Endothelial cell (in vitro differentiated cells): ENCODE results near the gene PPIE. TPM values are rescaled to one million over a fixed set of nuclear protein-coding genes. Genes with fewer than 3 reads are reported as not detected.
"Not testable (repeated sequence)": the region's sequence is repeated elsewhere in the genome, so short reads cannot be mapped to it uniquely, and the experiment has no call there.

ENCODE experiments used
- DNase-seq: peaks from one replicate; pipeline ENCODE4 v3.0.0; 2021; ENCODE audit warnings: low spot score
- H3K27ac Mint-ChIP-seq: one replicate; pipeline ENCODE4 v1.8.0; 2021; ENCODE audit warnings: mixed read lengths, inconsistent platforms; ENCODE audit not compliant: unreplicated experiment
- H3K27me3 Mint-ChIP-seq: one replicate; pipeline ENCODE4 v1.8.0; 2021; ENCODE audit warnings: mild to moderate bottlenecking, moderate library complexity, mixed read lengths, inconsistent platforms; ENCODE audit not compliant: unreplicated experiment
- H3K36me3 Mint-ChIP-seq: one replicate; pipeline ENCODE4 v1.8.0; 2021; ENCODE audit warnings: mild to moderate bottlenecking, low read depth, mixed read lengths, inconsistent platforms; ENCODE audit not compliant: unreplicated experiment
- H3K4me1 Mint-ChIP-seq: one replicate; pipeline ENCODE4 v1.8.0; 2021; ENCODE audit warnings: mild to moderate bottlenecking, mixed read lengths, inconsistent platforms; ENCODE audit not compliant: unreplicated experiment
- H3K4me3 Mint-ChIP-seq: one replicate; pipeline ENCODE4 v1.8.0; 2021; ENCODE audit warnings: mild to moderate bottlenecking, mixed read lengths, inconsistent platforms; ENCODE audit not compliant: unreplicated experiment
- H3K9me3 Mint-ChIP-seq: one replicate; pipeline ENCODE4 v1.8.0; 2021; ENCODE audit warnings: mixed read lengths, inconsistent platforms; ENCODE audit not compliant: unreplicated experiment
- total RNA-seq: library from RNA; stranded (reverse); fragmentation: NEBNext Ultra II Directional; extraction: Animal tissue kit (Norgen Biotek cat#: 25700); gene quantifications from one replicate; pipeline ENCODE4 v1.2.1, GENCODE V29; 2021; ENCODE audit not compliant: unreplicated experiment
- TF ChIP-seq, protein P1 (sequence below): fragments of 200-600 bp; sonication (generic); IDR thresholded peaks from one replicate; pipeline ENCODE4 v1.5.0; 2021; ENCODE audit warnings: antibody characterized with exemption; ENCODE audit not compliant: unreplicated experiment

PPIE gene
- total RNA-seq, 1 donor from 2014 or later, result 38.1 TPM

DNA sequence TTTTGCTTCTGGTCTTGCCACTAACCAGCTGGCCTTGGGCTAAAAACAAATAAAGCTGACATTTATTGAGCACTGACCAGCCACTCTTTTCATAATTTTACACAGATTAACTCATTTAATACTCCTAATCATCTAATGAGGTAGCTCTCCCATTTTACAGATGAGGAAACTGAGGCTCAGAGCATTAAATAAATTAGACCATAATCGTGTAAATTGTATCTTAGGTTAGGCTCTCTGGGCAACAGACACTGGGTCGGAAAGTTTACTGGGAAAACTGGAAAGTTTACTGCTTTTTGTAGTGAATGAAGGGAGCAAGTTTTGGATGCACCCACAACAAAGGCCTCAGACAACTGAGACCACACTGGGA, 42.6 kb downstream of the PPIE start:
- TF ChIP-seq, protein P1, sequence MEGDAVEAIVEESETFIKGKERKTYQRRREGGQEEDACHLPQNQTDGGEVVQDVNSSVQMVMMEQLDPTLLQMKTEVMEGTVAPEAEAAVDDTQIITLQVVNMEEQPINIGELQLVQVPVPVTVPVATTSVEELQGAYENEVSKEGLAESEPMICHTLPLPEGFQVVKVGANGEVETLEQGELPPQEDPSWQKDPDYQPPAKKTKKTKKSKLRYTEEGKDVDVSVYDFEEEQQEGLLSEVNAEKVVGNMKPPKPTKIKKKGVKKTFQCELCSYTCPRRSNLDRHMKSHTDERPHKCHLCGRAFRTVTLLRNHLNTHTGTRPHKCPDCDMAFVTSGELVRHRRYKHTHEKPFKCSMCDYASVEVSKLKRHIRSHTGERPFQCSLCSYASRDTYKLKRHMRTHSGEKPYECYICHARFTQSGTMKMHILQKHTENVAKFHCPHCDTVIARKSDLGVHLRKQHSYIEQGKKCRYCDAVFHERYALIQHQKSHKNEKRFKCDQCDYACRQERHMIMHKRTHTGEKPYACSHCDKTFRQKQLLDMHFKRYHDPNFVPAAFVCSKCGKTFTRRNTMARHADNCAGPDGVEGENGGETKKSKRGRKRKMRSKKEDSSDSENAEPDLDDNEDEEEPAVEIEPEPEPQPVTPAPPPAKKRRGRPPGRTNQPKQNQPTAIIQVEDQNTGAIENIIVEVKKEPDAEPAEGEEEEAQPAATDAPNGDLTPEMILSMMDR, result no peak
- H3K4me3 Mint-ChIP-seq, result no peak overlapping the region
- no peak overlapping the region for H3K27ac Mint-ChIP-seq
- no peak for DNase-seq
- no peaks in the 10 kb centered on the region for H3K9me3 Mint-ChIP-seq
- no peaks in the 10 kb centered on the region for H3K36me3 Mint-ChIP-seq
- peaks cover 13% of the 10 kb centered on the region for H3K27me3 Mint-ChIP-seq
- H3K4me1 Mint-ChIP-seq, result no peaks in the 10 kb centered on the region

DNA sequence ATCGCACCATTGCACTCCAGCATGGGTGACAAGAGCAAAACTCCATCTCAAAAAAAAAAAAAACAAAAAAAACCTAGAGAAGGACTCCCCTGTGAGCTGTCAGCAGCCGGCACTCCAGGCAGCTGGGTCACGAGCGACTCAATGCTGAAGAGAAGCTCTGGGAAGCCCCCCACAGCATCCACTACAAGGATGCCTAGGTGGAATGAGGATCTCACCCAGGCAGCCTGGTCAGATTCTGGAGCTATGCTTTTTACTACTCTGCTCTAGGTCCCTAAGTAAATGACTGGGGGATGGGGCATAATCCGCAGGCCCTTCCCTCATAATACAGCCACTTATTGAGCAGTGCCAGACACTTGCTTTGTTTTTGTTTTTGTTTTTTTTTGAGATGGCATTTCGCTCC, 43.4 kb downstream of the PPIE start:
- Mint-ChIP-seq H3K27me3 (peaks cover 19% of the 10 kb centered on the region), H3K4me3 (no peak overlapping the region), H3K36me3 (no peaks in the 10 kb centered on the region), H3K27ac (no peak overlapping the region), H3K4me1 (no peaks in the 10 kb centered on the region), H3K9me3 (no peaks in the 10 kb centered on the region)
- TF ChIP-seq, protein P1, result no peak
- DNase-seq, result no peak

DNA sequence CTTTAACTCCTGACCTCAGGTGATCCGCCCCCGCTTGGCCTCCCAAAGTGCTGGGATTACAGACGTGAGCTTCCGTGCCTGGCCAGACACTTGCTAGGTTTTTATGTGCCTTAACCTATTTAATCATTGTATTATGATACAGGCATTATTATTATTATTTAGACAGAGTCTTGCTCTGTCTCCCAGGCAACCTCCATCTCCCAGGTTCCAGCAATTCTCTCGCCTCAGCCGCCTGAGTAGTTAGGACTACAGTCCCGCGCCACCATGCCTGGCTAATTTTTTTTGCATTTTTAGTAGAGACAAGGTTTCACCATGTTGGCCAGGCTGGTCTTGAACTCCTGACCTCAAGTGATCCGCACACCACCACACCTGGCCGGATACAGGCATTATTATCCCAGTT, 44.0 kb downstream of the PPIE start:
- H3K4me3 Mint-ChIP-seq, DNase-seq, H3K4me1 Mint-ChIP-seq, H3K36me3 Mint-ChIP-seq, H3K9me3 Mint-ChIP-seq, H3K27ac Mint-ChIP-seq: not testable (repeated sequence)
- peaks cover 22% of the 10 kb centered on the region for H3K27me3 Mint-ChIP-seq

DNA sequence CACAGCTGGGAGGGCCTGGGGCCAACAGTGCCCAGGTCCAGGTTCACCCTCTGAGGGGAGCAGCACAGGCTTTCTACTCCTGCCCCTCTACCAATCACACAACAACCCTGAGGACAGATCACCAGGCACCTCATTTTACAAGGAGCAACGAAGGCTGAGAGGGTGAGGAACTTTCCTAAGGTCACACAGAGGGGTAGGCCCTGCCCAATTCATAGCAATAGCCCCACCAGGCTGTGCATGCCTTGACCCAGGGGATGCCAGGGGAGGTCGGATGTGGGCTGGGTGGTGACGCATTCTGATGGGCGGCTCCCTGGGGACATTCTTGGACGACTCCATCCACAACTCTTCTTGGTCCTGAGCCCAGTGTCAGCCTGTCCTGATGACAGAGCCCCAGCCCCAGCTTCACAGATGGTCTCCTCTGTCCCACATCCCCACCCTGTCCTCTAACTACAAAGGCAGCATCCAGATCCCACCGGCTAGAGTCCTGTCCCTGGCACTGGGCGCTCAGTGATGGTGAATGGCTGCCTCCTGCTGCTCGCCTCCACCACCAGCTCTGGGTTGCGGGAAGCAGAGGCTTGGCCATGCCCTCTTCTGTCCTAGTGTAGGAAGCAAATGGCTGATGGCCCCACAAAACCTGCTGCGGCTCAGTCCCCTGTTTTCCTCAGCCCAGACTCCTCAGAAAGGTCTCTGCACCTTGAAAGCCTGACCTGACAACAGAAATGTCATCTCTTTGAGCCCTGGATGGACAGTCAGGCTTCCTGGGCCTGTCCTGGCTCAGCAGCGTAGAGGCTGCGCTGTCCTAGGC, 47.8 kb downstream of the PPIE start:
- not testable (repeated sequence) for DNase-seq, H3K4me1 Mint-ChIP-seq, H3K4me3 Mint-ChIP-seq, H3K27ac Mint-ChIP-seq, H3K9me3 Mint-ChIP-seq, H3K36me3 Mint-ChIP-seq
- H3K27me3 Mint-ChIP-seq, result peaks cover 29% of the 10 kb centered on the region

DNA sequence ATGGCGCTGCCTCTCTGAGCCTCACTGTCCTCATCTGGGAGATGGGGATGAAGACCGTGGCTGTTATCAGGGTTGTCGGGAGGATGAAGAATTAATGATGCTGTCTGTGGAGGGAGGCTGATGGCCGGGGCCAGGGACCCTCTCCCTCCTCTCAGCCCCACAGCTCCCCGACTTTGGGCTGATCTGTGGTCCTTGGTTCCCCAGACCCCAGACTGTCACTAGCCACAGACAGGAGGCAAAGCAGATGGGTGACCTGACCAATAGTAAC, 48.4 kb downstream of the PPIE start:
- DNase-seq, H3K27ac Mint-ChIP-seq, H3K9me3 Mint-ChIP-seq, H3K4me1 Mint-ChIP-seq, H3K36me3 Mint-ChIP-seq: not testable (repeated sequence)
- peak overlapping the region; percentile 51 for H3K4me3 Mint-ChIP-seq
- peaks cover 29% of the 10 kb centered on the region for H3K27me3 Mint-ChIP-seq

DNA sequence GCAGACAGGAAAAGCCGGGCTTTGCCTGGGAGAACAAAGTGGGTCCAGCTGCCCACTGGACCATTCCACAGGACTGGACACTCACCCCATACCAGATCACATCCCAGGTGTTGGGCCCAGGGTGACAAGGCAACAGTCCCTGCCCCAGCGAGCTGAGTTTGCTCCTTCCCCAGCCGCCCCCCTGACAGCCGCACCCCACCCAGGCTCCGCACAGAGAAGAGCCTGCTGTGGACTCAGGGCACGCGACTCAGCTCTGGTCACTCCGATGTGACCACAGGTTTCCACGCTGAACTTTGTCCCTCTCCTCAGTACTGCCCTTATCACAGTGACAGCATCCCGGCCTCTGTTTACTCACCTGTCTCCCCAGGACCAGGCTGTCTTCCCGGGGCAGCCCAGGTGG, 48.8 kb downstream of the PPIE start:
- H3K27ac Mint-ChIP-seq, result no peak overlapping the region
- no peaks in the 10 kb centered on the region for H3K9me3 Mint-ChIP-seq

DNA sequence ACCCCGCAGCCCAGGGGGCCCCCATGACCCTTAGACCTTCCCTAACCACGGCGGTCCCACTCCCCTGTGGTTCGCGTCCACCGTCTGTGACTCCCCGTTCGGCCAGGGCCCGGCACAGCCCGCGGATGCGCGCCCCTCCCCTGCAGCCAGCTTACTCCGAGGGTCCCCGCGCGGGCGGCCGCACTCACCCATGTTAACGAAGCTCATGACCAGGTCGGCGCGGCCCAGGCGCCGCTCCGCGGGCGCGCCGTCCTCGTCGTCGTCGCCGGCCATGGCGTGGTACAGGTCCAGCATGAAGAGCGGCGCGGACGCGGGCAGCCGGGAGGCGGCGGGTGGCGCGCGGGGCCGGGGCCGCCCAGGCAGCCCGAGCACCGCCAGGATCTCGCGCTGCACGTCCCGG, 49.3 kb downstream of the PPIE start:
- DNase-seq, H3K36me3 Mint-ChIP-seq, H3K4me3 Mint-ChIP-seq, H3K9me3 Mint-ChIP-seq, H3K4me1 Mint-ChIP-seq, H3K27ac Mint-ChIP-seq: not testable (repeated sequence)
- H3K27me3 Mint-ChIP-seq, result peaks cover 29% of the 10 kb centered on the region

More for the DNA sequence above, 48.8 kb downstream of the PPIE start:
- H3K4me1 Mint-ChIP-seq, result no peaks in the 10 kb centered on the region
- H3K27me3 Mint-ChIP-seq, result peaks cover 29% of the 10 kb centered on the region
- TF ChIP-seq, protein P1, result no peak
- H3K4me3 Mint-ChIP-seq, result peak overlapping the region; percentile 51
- no peaks in the 10 kb centered on the region for H3K36me3 Mint-ChIP-seq
- no peak for DNase-seq
